ENCODE data around the gene ZDHHC23. TPM values are rescaled to one million over a fixed set of nuclear protein-coding genes. Genes with fewer than 3 reads are reported as not detected.

ZDHHC23 gene
- total RNA-seq, 1 donor from 2014 or later, result 15.0 TPM

- no peak for TF ChIP-seq CTCF (IDR thresholded peaks at IDR 0.05)
- Histone ChIP-seq H3K27ac (no peak overlapping the region), H3K27me3 (no peaks in the 10 kb centered on the region), H3K4me3 (no peak overlapping the region), H3K9me3 (no peaks in the 10 kb centered on the region), H3K4me1 (no peaks in the 10 kb centered on the region), H3K36me3 (no peaks in the 10 kb centered on the region)
- intact Hi-C loops (cut with DNase I), result no loop called here
- ATAC-seq (no peak), DNase-seq (no peak)
Observed at GRCh38 chr3:114011059-114011797, 63.4 kb downstream of the ZDHHC23 start.

Other genes with a start within 250 kb of the ZDHHC23 start
- gene NAA50, start 201.8 kb upstream of the ZDHHC23 start, total RNA-seq, result 90.0 TPM
- gene ATP6V1A, start 201.0 kb upstream of the ZDHHC23 start, total RNA-seq, result 102 TPM
- gene GRAMD1C, start 109.2 kb upstream of the ZDHHC23 start, total RNA-seq, result 6.4 TPM
- gene CCDC191, start 108.5 kb downstream of the ZDHHC23 start, total RNA-seq, result 4.1 TPM
- 22.5 TPM for gene QTRT2, start 108.7 kb downstream of the ZDHHC23 start, total RNA-seq
- not detected for gene DRD3, start 231.0 kb downstream of the ZDHHC23 start, total RNA-seq